Nasal cavity respiratory epithelium epithelial cell of viscerocranial mucosa (primary cell): ENCODE results near the gene NTRK3. TPM values are rescaled to one million over a fixed set of nuclear protein-coding genes. Genes with fewer than 3 reads are reported as not detected.

Experiments
- total RNA-seq: library from RNA; depleted of rRNA; stranded (reverse); fragments of >200 nt; gene quantifications from 2 replicates; pipeline ENCODE4 v1.2.3, GENCODE V29; 2014

The NTRK3 gene
- total RNA-seq, result not detected in 2 replicates

DNA sequence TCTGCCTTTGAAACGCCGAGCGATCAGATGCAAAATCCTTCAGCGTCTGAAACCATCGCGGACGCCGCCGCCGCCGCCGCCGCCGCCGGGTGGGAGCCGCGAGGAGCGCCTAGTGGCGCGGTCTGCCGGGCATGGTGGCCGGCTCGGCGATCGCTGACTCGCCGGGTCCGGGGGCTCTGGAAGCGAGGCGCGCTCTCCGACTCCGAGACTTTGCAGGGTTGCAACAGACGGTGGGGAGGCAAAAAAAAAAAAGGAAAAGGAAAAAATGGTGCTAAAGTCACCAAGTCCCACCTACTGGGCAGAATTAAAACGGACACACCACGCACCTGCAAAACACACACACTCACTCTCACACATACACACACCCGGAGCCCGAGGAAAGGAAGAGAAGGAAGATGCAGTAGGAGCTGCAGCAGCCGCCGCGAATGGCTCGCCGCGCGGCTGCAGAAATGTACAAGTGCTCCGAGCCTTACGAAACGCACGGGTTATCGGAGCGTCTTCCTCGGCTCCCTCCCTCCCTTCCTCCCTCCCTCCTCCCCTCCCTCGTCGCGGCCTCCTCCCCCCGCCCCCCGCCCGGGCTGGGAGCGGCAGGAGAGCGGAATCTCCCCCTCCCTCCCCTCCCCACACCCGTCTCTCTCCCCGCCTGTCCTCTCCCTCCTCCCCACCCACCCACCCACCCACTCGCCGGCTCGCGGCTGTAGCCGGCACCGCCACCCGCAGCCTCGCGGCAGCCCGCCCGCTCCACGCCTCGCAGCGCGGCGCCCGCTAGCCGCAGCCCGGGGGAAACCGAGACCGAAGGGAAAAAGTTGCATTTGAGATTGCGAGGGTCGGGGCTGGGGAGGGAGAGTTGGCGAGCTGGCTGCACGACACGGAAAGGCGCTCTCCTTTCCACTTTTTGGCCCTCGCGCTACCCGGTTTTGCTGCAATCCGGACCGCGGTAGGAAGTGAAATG, at the start of gene NTRK3:
Gene NTRK3 (minus strand): TSS at position 461 of the 952 bp plus-strand sequence. CDS start 586 bp downstream, outside the sequence.

Other genes with a start within 250 kb of the NTRK3 start
- 16.7 and 18.5 TPM in 2 replicates for gene MRPL46, start 210.6 kb upstream of the NTRK3 start, total RNA-seq
- 21.5 and 28.5 TPM in 2 replicates for gene MRPS11, start 211.0 kb upstream of the NTRK3 start, total RNA-seq